Lower lobe of right lung (tissue), 2 donors: Measurements from ENCODE around the gene FOXP1. TPM values are rescaled to one million over a fixed set of nuclear protein-coding genes. Genes with fewer than 3 reads are reported as not detected.

Source experiments
- ATAC-seq, 2 donors: fragments of 200-7000 bp; cut with Tn5 transposase; one replicate each; pipeline ENCODE4 v1.9.1; 2020 to 2022; ENCODE audit warnings: mild to moderate bottlenecking in 2 of 2, moderate library complexity in 2 of 2
- DNase-seq: peaks from one replicate; pipeline ENCODE4 v3.0.0-alpha.2; 2020
- H3K27ac ChIP-seq: fragments of 200-600 bp; one replicate; pipeline ENCODE4 v1.8.0; 2022
- H3K27me3 ChIP-seq: fragments of 200-600 bp; one replicate; pipeline ENCODE4 v1.8.0; 2022; ENCODE audit warnings: low read depth
- H3K36me3 ChIP-seq: fragments of 200-600 bp; one replicate; pipeline ENCODE4 v1.8.0; 2022; ENCODE audit warnings: mild to moderate bottlenecking
- H3K4me1 ChIP-seq: fragments of 200-600 bp; one replicate; pipeline ENCODE4 v1.8.0; 2022
- H3K4me3 ChIP-seq: fragments of 200-600 bp; one replicate; pipeline ENCODE4 v1.8.0; 2022; ENCODE audit warnings: mild to moderate bottlenecking
- H3K9me3 ChIP-seq: fragments of 200-600 bp; one replicate; pipeline ENCODE4 v1.8.0; 2022
- intact Hi-C: fragments of 100-400 bp; cut with DNase I; formaldehyde crosslinking; loops from one replicate; pipeline ENCODE4 v1.11.0; 2022
- total RNA-seq: library from RNA; stranded (reverse); fragmentation: NEBNext Ultra II Directional; extraction: Animal tissue kit (Norgen Biotek cat#: 25700); gene quantifications from one replicate; pipeline ENCODE4 v1.2.1, GENCODE V29; 2021
- TF ChIP-seq, protein P1 (sequence below): fragments of 200-600 bp; IDR thresholded peaks from one replicate; pipeline ENCODE4 v1.8.0; 2022; ENCODE audit warnings: antibody characterized with exemption, mild to moderate bottlenecking
- donor health status: DM: no; HTN: yes; CAD: no; lungs with severe emphysema.

The FOXP1 gene
- total RNA-seq, 1 donor from 2014 or later: 138 TPM

DNA sequence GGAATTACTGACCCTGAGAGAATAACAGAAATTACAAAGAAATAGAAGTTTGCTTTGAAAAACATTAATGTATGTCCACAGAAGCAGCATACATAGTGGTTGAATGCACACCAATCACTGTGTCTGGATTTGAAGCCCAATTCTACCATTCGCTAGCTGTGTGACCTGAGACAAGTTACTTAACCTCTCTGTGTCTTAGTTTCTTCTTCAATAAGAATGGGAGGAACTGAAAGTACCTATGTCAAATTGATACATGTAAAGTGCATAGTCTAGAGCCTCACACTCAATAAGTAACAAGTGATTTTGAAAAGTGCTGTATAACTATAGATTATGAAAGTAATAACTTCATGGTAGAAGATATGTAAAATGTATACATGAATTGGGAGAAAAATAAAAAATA, 457.8 kb downstream of the FOXP1 start:
- intact Hi-C loops: loop anchor here (10.0 kb wide), 1 partner anchor 61 kb away; no protein-coding TSS in a partner anchor
- no peaks in the 10 kb centered on the region for H3K36me3 ChIP-seq
- H3K27me3 ChIP-seq: no peaks in the 10 kb centered on the region

DNA sequence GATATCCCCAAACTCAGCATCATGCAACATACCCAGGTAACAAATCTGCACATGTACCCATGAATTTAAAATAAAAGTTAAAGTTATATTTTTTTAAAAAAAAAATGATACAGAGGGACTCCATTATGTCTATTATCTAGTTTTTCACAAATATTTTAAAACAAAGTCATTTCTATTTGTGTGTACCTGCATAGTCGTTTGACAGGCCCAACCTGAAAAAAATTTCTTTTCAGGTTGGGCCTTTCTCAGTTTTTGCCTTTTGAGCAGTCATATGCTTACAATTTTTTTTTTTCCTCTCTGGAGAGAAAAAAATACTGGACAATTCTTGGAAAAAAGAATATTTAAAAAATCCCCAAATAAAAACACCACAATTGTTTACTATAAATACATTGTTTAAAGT, 459.5 kb downstream of the FOXP1 start:
- TF ChIP-seq, protein P1, sequence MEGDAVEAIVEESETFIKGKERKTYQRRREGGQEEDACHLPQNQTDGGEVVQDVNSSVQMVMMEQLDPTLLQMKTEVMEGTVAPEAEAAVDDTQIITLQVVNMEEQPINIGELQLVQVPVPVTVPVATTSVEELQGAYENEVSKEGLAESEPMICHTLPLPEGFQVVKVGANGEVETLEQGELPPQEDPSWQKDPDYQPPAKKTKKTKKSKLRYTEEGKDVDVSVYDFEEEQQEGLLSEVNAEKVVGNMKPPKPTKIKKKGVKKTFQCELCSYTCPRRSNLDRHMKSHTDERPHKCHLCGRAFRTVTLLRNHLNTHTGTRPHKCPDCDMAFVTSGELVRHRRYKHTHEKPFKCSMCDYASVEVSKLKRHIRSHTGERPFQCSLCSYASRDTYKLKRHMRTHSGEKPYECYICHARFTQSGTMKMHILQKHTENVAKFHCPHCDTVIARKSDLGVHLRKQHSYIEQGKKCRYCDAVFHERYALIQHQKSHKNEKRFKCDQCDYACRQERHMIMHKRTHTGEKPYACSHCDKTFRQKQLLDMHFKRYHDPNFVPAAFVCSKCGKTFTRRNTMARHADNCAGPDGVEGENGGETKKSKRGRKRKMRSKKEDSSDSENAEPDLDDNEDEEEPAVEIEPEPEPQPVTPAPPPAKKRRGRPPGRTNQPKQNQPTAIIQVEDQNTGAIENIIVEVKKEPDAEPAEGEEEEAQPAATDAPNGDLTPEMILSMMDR: no peak
- no peak overlapping the region for H3K4me3 ChIP-seq
- H3K27me3 ChIP-seq: no peaks in the 10 kb centered on the region
- intact Hi-C loops: loop anchor here (10.0 kb wide), 1 partner anchor 59 kb away; no protein-coding TSS in a partner anchor
- no peak overlapping the region for H3K27ac ChIP-seq
- no peak for DNase-seq
- no peaks in the 10 kb centered on the region for H3K9me3 ChIP-seq
- no peak for ATAC-seq
- H3K4me1 ChIP-seq: peaks cover 41% of the 10 kb centered on the region
- no peaks in the 10 kb centered on the region for H3K36me3 ChIP-seq

More for the DNA sequence above, 457.8 kb downstream of the FOXP1 start:
- Histone ChIP-seq H3K9me3 (no peaks in the 10 kb centered on the region), H3K4me1 (peaks cover 29% of the 10 kb centered on the region), H3K4me3 (no peak overlapping the region), H3K27ac (no peak overlapping the region)
- TF ChIP-seq, protein P1: no peak
- ATAC-seq (no peak), DNase-seq (no peak)

GRCh38 chr3:71122641-71123040, 460.9 kb downstream of the FOXP1 start:
- no peak overlapping the region for H3K4me3 ChIP-seq
- no peaks in the 10 kb centered on the region for H3K9me3 ChIP-seq
- intact Hi-C loops: loop anchor here (10.0 kb wide), 1 partner anchor 58 kb away; no protein-coding TSS in a partner anchor
- no peak for DNase-seq
- TF ChIP-seq, protein P1: no peak
- peaks cover 40% of the 10 kb centered on the region for H3K4me1 ChIP-seq
- no peaks in the 10 kb centered on the region for H3K36me3 ChIP-seq
- H3K27ac ChIP-seq: no peak overlapping the region
- no peaks in the 10 kb centered on the region for H3K27me3 ChIP-seq
- ATAC-seq: no peak

DNA sequence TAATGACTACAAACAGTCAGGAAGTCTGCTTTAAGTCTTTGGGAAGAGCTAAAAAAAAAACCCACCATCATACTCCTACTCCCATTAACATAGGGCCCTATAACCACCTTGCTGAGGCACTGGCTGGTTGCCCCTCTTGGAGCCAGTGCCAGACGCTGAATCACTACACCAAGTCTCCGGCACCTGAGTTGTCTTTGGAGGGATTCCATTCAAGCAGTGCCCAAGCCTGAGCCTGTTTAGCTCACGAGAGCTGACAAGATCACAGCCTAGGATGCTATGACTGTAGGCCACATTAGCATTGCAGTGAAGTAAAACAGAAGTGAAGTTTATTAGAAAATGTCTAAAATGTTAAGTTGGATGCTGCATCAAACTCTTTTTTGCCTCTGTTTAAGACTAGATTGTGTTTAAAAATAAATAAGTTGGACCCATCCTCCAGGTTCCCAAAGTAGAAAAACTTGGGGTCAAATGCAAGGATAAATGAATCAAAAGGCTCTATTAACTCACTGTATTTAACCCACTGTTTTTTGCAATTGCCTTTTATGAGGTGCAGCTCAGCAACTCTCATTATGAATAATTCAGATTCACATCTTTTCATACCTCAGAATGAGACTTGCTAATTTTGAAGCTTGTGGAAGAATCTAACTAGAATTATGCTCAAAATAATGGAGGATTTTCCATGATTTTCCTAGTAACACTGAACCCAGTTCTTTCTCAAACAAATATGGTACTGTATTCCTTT, 461.9 kb downstream of the FOXP1 start:
- intact Hi-C loops: loop anchor here (10.0 kb wide), 1 partner anchor 57 kb away; no protein-coding TSS in a partner anchor
- DNase-seq (no peak), ATAC-seq (no peak)
- Histone ChIP-seq H3K4me3 (no peak overlapping the region), H3K4me1 (peaks cover 30% of the 10 kb centered on the region), H3K27me3 (no peaks in the 10 kb centered on the region), H3K9me3 (no peaks in the 10 kb centered on the region), H3K36me3 (no peaks in the 10 kb centered on the region), H3K27ac (no peak overlapping the region)
- TF ChIP-seq, protein P1: no peak

GRCh38 chr3:71120012-71120411, 463.5 kb downstream of the FOXP1 start:
- no peaks in the 10 kb centered on the region for H3K36me3 ChIP-seq
- H3K4me3 ChIP-seq: no peak overlapping the region
- DNase-seq (no peak), ATAC-seq (peak in 1 of 2 donors; percentile 40)
- no peaks in the 10 kb centered on the region for H3K27me3 ChIP-seq
- intact Hi-C loops: loop anchor here (10.0 kb wide), 1 partner anchor 55 kb away; no protein-coding TSS in a partner anchor
- TF ChIP-seq, protein P1: no peak
- no peak overlapping the region for H3K27ac ChIP-seq
- H3K4me1 ChIP-seq: peaks cover 27% of the 10 kb centered on the region
- H3K9me3 ChIP-seq: no peaks in the 10 kb centered on the region
